K562 (cell line): ENCODE measurements around the gene TMEM170A. TPM values are rescaled to one million over a fixed set of nuclear protein-coding genes. Genes with fewer than 3 reads are reported as not detected.

Experiments
- ATAC-seq: fragments of 200-7000 bp; cut with Tn5 transposase; 3 replicates; pipeline ENCODE4 v1.9.1; 2020; ENCODE audit warnings: moderate library complexity
- BruUV-seq: library from RNA; stranded (reverse); fragments of 400-500 nt; replicated peaks from 2 replicates; lab custom pipeline; 2021; lab: Mats Ljungman, UMichigan
- CTCF ChIA-PET: fragments of 300-600 bp; formaldehyde crosslinking; extraction: SDS; loops from one replicate; lab custom pipeline; 2021; ENCODE audit warnings: low intra/inter-chr PET ratio; lab: Yijun Ruan, JAX
- POLR2A ChIA-PET: fragments of 300-600, 350-650 bp; sonication (Branson Sonifier 250); formaldehyde crosslinking; extraction: SDS; loops from one replicate; lab custom pipeline; 2021; ENCODE audit warnings: antibody characterized with exemption, inconsistent platforms; lab: Yijun Ruan, JAX
- DNase-seq, 4 experiments: peaks; one replicate each; pipeline versions ENCODE4 v3.0.0 to v3.0.0-alpha.2; 2011 to 2018; ENCODE audit warnings: low spot score in 3 of 4, mixed read lengths in 3 of 4; ENCODE audit errors: extremely low read depth in 1 of 4
- FAIRE-seq: peaks from 2 replicates; lab custom pipeline; 2011; peaks lifted over from hg19 to GRCh38; lab: Jason Lieb, UNC
- H2AFZ ChIP-seq: 2 replicates; pipeline ENCODE4 v1.6.0; 2011; ENCODE audit warnings: low read depth, low read length, control low read depth, inconsistent platforms
- H3K27ac ChIP-seq: fragments of 200-600 bp; 3 replicates; pipeline ENCODE4 v1.8.0; 2011; ENCODE audit warnings: low read depth, mild to moderate bottlenecking, control low read depth, inconsistent platforms, low read length, moderate library complexity, mixed read lengths; ENCODE audit errors: extremely low read depth
- H3K27me3 ChIP-seq, 2 experiments: fragments of 300-600 bp in 1 of 2; 2 replicates in 1 of 2; 3 replicates in 1 of 2; pipeline versions ENCODE4 v1.6.0 to v1.8.0; 2011; ENCODE audit warnings: inconsistent platforms in 2 of 2, low read length in 2 of 2, mild to moderate bottlenecking in 1 of 2, mixed read lengths in 1 of 2, moderate library complexity in 1 of 2; ENCODE audit not compliant: control insufficient read depth in 2 of 2, insufficient read depth in 2 of 2
- H3K36me3 ChIP-seq: fragments of 300-600 bp; 3 replicates; pipeline ENCODE4 v1.8.0; 2011; ENCODE audit warnings: mild to moderate bottlenecking, low read length, inconsistent platforms; ENCODE audit not compliant: control insufficient read depth, insufficient read depth
- H3K4me1 ChIP-seq, 2 experiments: fragments of 200-600 bp in 1 of 2; replicated peaks in 1 of 2; 2 replicates in 1 of 2; 3 replicates in 1 of 2; pipeline versions ENCODE4 v1.5.1 to v1.8.0; 2011; ENCODE audit warnings: inconsistent platforms in 2 of 2, low read length in 2 of 2, mild to moderate bottlenecking in 1 of 2, mixed read lengths in 1 of 2, moderate library complexity in 1 of 2; ENCODE audit not compliant: control insufficient read depth in 2 of 2, insufficient read depth in 2 of 2
- H3K4me2 ChIP-seq: 2 replicates; pipeline ENCODE4 v1.6.1; 2011; ENCODE audit warnings: low read length, control low read depth, inconsistent platforms, mixed read lengths; ENCODE audit not compliant: insufficient read depth
- H3K4me3 ChIP-seq: fragments of 200-600 bp; sonication (generic), shearing (Covaris generic); 2 replicates; pipeline ENCODE4 v1.5.1; 2016; ENCODE audit warnings: control low read depth, inconsistent platforms
- H3K79me2 ChIP-seq: fragments of 200-600 bp; 3 replicates; pipeline ENCODE4 v1.8.0; 2011; ENCODE audit warnings: low read length, inconsistent platforms; ENCODE audit not compliant: control insufficient read depth, insufficient read depth
- H3K9ac ChIP-seq, 2 experiments: 2 replicates each; pipeline versions ENCODE4 v1.6.0 to v1.6.1; 2011; ENCODE audit warnings: low read depth in 2 of 2, low read length in 2 of 2, control low read depth in 1 of 2, inconsistent platforms in 1 of 2, mild to moderate bottlenecking in 1 of 2, mixed read lengths in 1 of 2; ENCODE audit not compliant: insufficient read depth in 1 of 2
- H3K9me1 ChIP-seq: one replicate; pipeline ENCODE4 v1.6.0; 2011; ENCODE audit warnings: inconsistent platforms, mild to moderate bottlenecking, low read length, moderate library complexity; ENCODE audit not compliant: control insufficient read depth, insufficient read depth
- H3K9me3 ChIP-seq: replicated peaks from 2 replicates; pipeline ENCODE4 v1.5.1; 2011; ENCODE audit warnings: low read depth, low read length, inconsistent platforms; ENCODE audit not compliant: control insufficient read depth, insufficient read depth
- H4K20me1 ChIP-seq: replicated peaks from 2 replicates; pipeline ENCODE4 v1.6.1; 2011; ENCODE audit warnings: low read length, inconsistent platforms, mixed read lengths; ENCODE audit not compliant: control insufficient read depth, insufficient read depth
- BRF1 ChIP-seq: IDR thresholded peaks from 3 replicates; pipeline ENCODE4 v1.6.1; 2011; ENCODE audit warnings: borderline replicate concordance, mild to moderate bottlenecking; ENCODE audit not compliant: insufficient read length; ENCODE audit errors: extremely low read depth
- DEAF1 ChIP-seq: fragments of 450-650 bp; formaldehyde crosslinking; IDR thresholded peaks from 2 replicates; pipeline ENCODE4 v1.4.0; 2020; ENCODE audit warnings: mild to moderate bottlenecking, moderate library complexity
- DPF2 ChIP-seq: fragments of 450-650 bp; IDR thresholded peaks from 2 replicates; pipeline ENCODE4 v1.6.1; 2016
- ELF1 ChIP-seq: fragments of 200-800 bp; sonication (Bioruptor generic); IDR thresholded peaks from 2 replicates; pipeline ENCODE4 v1.6.1; 2016; ENCODE audit warnings: missing genetic modification characterization, missing compliant biosample characterization
- FOXK1 ChIP-seq: sonication (generic); formaldehyde crosslinking; IDR thresholded peaks from 2 replicates; pipeline ENCODE4 v1.8.0; 2022; ENCODE audit warnings: missing genetic modification reagents, mild to moderate bottlenecking, borderline replicate concordance
- GTF2A2 ChIP-seq: IDR thresholded peaks from 2 replicates; pipeline ENCODE4 v1.6.1; 2016; ENCODE audit warnings: mild to moderate bottlenecking, missing genetic modification characterization, missing compliant biosample characterization
- HMGXB4 ChIP-seq: sonication (generic); formaldehyde crosslinking; IDR thresholded peaks from 2 replicates; pipeline ENCODE4 v1.8.1; 2023; ENCODE audit warnings: mild to moderate bottlenecking, missing genetic modification reagents
- IRF1 ChIP-seq: sonication (generic); formaldehyde crosslinking; IDR thresholded peaks from 2 replicates; pipeline ENCODE4 v1.8.0; 2022; ENCODE audit warnings: missing genetic modification reagents, mild to moderate bottlenecking, borderline replicate concordance
- KLF6 ChIP-seq: fragments of 250-450 bp; sonication (Bioruptor Pico); IDR thresholded peaks from 2 replicates; pipeline ENCODE4 v1.4.0; 2020; ENCODE audit warnings: mild to moderate bottlenecking, moderate library complexity, borderline replicate concordance
- MECOM ChIP-seq: fragments of 250-450 bp; sonication (Bioruptor Pico); IDR thresholded peaks from 2 replicates; pipeline ENCODE4 v1.8.0; 2022; ENCODE audit warnings: inconsistent platforms
- POLR2AphosphoS5 ChIP-seq: IDR thresholded peaks from 2 replicates; pipeline ENCODE4 v1.6.1; 2011; ENCODE audit warnings: mild to moderate bottlenecking, low read depth, low read length, moderate library complexity; ENCODE audit not compliant: control insufficient read depth, insufficient read depth
- RBM39 ChIP-seq: fragments of 200-400 bp; formaldehyde crosslinking; optimal IDR thresholded peaks from 2 replicates; pipeline ENCODE3; 2018; ENCODE audit warnings: low read depth, low read length
- ZC3H8 ChIP-seq: fragments of 450-650 bp; IDR thresholded peaks from 2 replicates; pipeline ENCODE4 v1.6.1; 2017
- ZKSCAN3 ChIP-seq: fragments of 250-450 bp; sonication (Bioruptor Pico); IDR thresholded peaks from 2 replicates; pipeline ENCODE4 v1.4.0; 2020
- ZNF217 ChIP-seq: sonication (generic); formaldehyde crosslinking; IDR thresholded peaks from 2 replicates; pipeline ENCODE4 v1.8.0; 2022; ENCODE audit warnings: mild to moderate bottlenecking, missing genetic modification reagents
- ZNF23 ChIP-seq: fragments of 250-450 bp; sonication (Bioruptor Pico); IDR thresholded peaks from 2 replicates; pipeline ENCODE4 v1.4.0; 2020; ENCODE audit warnings: mild to moderate bottlenecking
- ZNF253 ChIP-seq: fragments of 250-450 bp; sonication (Bioruptor Pico); conservative IDR thresholded peaks from 2 replicates; pipeline ENCODE4 v1.6.1; 2021; ENCODE audit warnings: mild to moderate bottlenecking
- ZZZ3 ChIP-seq: fragments of 450-650 bp; IDR thresholded peaks from 2 replicates; pipeline ENCODE4 v1.6.1; 2016; ENCODE audit warnings: antibody characterized with exemption, mild to moderate bottlenecking, moderate library complexity
- WGBS: fragments of 100-300 bp; shearing (Covaris generic); methylation state at CpG from one replicate; pipeline ENCODE4 v1.1.6; 2016; ENCODE audit warnings: low coverage, mixed read lengths; ENCODE audit not compliant: insufficient coverage; ENCODE audit errors: missing lambda C conversion rate; 5-methylcytosine and 5-hydroxymethylcytosine counted together
- in situ Hi-C: fragments of 300-500 bp; cut with MboI; formaldehyde crosslinking; loops from 4 replicates; pipeline ENCODE4 v1.15.0; 2018; ENCODE audit warnings: inconsistent platforms, mixed read lengths
- intact Hi-C: fragments of 100-400 bp; cut with micrococcal nuclease; formaldehyde crosslinking; loops from 2 replicates; pipeline ENCODE4 v1.14.2; 2022
- polyA plus RNA-seq, 8 experiments: library from polyadenylated mRNA; depleted of rRNA in 4 of 8; stranded (reverse) in 5 of 8; unstranded in 3 of 8; fragments of >200 nt; fragmentation: Nextera tagmentation in 2 of 8; fragmentation: Illumina TruSeq in 1 of 8; extraction: Ambion mirVana in 2 of 8; extraction: Trizol in 1 of 8; gene quantifications; 2 replicates each; pipeline versions ENCODE4 v1.2.1 to v1.2.3, GENCODE V29; 2011 to 2014; ENCODE audit warnings: inconsistent platforms in 1 of 8, missing spikeins in 1 of 8
- total RNA-seq, 7 experiments: library from RNA; depleted of rRNA in 6 of 7; stranded (reverse); fragments of >200 nt in 6 of 7; fragmentation: Illumina TruSeq in 2 of 7; extraction: Trizol in 2 of 7; gene quantifications; 2 replicates each; pipeline versions ENCODE4 v1.2.1 to v1.2.3, GENCODE V29; 2011 to 2021; ENCODE audit warnings: low replicate concordance in 1 of 7

The TMEM170A gene
- total and polyA plus RNA-seq, 9 of the 15 experiments (the other 6 are each of a cell fraction or from before 2014, with no cell fraction given): 6.1 to 30.2 (median 15.0) TPM

- Histone ChIP-seq H3K4me2 (no peak overlapping the region), H3K4me3 (no peak overlapping the region), H3K9me1 (no peaks in the 10 kb centered on the region), H3K36me3 (no peaks in the 10 kb centered on the region), H4K20me1 (no peaks in the 10 kb centered on the region), H3K4me1 (peaks cover 0 to 1% of the 10 kb centered on the region in 2 experiments; a peak in 1 of 5 replicates), H3K9me3 (no peaks in the 10 kb centered on the region), H3K9ac (no peak overlapping the region), H3K79me2 (no peaks in the 10 kb centered on the region), H2AFZ (no peak overlapping the region), H3K27me3 (peaks cover 6 to 48% of the 10 kb centered on the region in 2 experiments; a peak in 4 of 5 replicates), H3K27ac (no peak overlapping the region)
- no peak for FAIRE-seq
- CTCF ChIA-PET: interaction anchor here (0.6 kb wide), 1 partner anchor 363 kb away, joined by 6 read pairs; no protein-coding TSS in a partner anchor
- POLR2A ChIA-PET: interaction anchor here (0.6 to 1.0 kb wide), 3 partner anchors 9 to 82 kb away, joined by 3 read pairs; no protein-coding TSS in a partner anchor
- BruUV-seq: no TSS peak
- 0% methylated on average over 2 of the region's 2 CpGs for WGBS
- DNase-seq: no peak
- in situ Hi-C loops (no loop called here), intact Hi-C loops (no loop called here)
- ATAC-seq: no peak
- TF ChIP-seq DPF2 (no peak), ZNF217 (no peak), ZNF253 (no peak), ZKSCAN3 (CRISPR knock-in tag) (no peak), ZNF23 (no peak), MECOM (CRISPR knock-in tag) (no peak), IRF1 (no peak), POLR2AphosphoS5 (no peak), RBM39 (no peak), ZC3H8 (no peak), FOXK1 (no peak), GTF2A2 (tag) (no peak), BRF1 (no peak), ELF1 (tag) (no peak), ZZZ3 (no peak), KLF6 (CRISPR knock-in tag) (no peak), HMGXB4 (no peak), DEAF1 (CRISPR knock-in tag) (no peak)
Observed at GRCh38 chr16:75486676-75487313, 22.3 kb upstream of the TMEM170A start.
